Gastrocnemius medialis (tissue), 4 donors: Measurements from ENCODE around the gene TMEM176B. TPM values are rescaled to one million over a fixed set of nuclear protein-coding genes. Genes with fewer than 3 reads are reported as not detected.
"Not testable (repeated sequence)": the region's sequence is repeated elsewhere in the genome, so short reads cannot be mapped to it uniquely, and the experiment has no call there.

Experiments used
- ATAC-seq, 2 donors: fragments of 150-250 bp; one replicate each; pipeline ENCODE4 v1.9.1; 2016
- DNase-seq, 2 donors: peaks; one replicate each; pipeline ENCODE4 v3.0.0-alpha.2; 2019
- H3K27ac ChIP-seq, 4 donors: fragments of 200-600 bp; sonication (generic); 1 replicate in 1 of 4; 2 replicates in 3 of 4; pipeline ENCODE4 v1.5.1; 2016 to 2018; ENCODE audit warnings: mild to moderate bottlenecking in 2 of 4, moderate library complexity in 1 of 4
- H3K27me3 ChIP-seq, 3 donors: fragments of 200-600 bp; sonication (generic) in 2 of 3; 1 replicate in 1 of 3; 2 replicates in 2 of 3; pipeline versions ENCODE4 v1.5.1 to v1.6.0; 2016 to 2019; ENCODE audit warnings: mild to moderate bottlenecking in 1 of 3, moderate library complexity in 1 of 3
- H3K36me3 ChIP-seq, 2 donors: fragments of 200-600 bp; sonication (generic) in 1 of 2; one replicate each; pipeline ENCODE4 v1.5.1; 2017 to 2018
- H3K4me1 ChIP-seq, 2 donors: fragments of 200-600 bp; sonication (generic) in 1 of 2; one replicate each; pipeline ENCODE4 v1.5.1; 2016 to 2017; ENCODE audit warnings: mild to moderate bottlenecking in 2 of 2
- H3K4me3 ChIP-seq, 4 donors: fragments of 200-600 bp; sonication (generic) in 3 of 4; 1 replicate in 1 of 4; 2 replicates in 3 of 4; pipeline ENCODE4 v1.5.1; 2016 to 2019; ENCODE audit warnings: mild to moderate bottlenecking in 2 of 4
- H3K9me3 ChIP-seq, 3 donors: fragments of 200-600 bp; sonication (generic) in 2 of 3; 1 replicate in 1 of 3; 2 replicates in 2 of 3; pipeline ENCODE4 v1.5.1; 2016 to 2019
- POLR2A ChIP-seq, 2 donors: fragments of 450-650 bp; IDR thresholded peaks; one replicate each; pipeline ENCODE4 v1.6.1; 2017; ENCODE audit warnings: antibody characterized with exemption in 2 of 2, mild to moderate bottlenecking in 2 of 2, moderate library complexity in 2 of 2
- in situ Hi-C, 4 donors: fragments of 200-750 bp; cut with MboI; loops; one replicate each; pipeline versions ENCODE4 v1.15.0 to v1.8.0; 2017; ENCODE audit warnings: low sequenced_read_pairs in 4 of 4
- intact Hi-C: fragments of 100-400 bp; cut with DNase I; formaldehyde crosslinking; loops from one replicate; pipeline ENCODE4 v1.15.1; 2023; ENCODE audit warnings: low total_unique reads
- total RNA-seq, 4 donors: library from RNA; depleted of rRNA; stranded (reverse); fragments of >200 nt; gene quantifications; one replicate each; pipeline versions ENCODE4 v1.1.0 to v1.2.3, GENCODE V29; 2016
- TF ChIP-seq, protein P1 (sequence below), 5 experiments: fragments of 450-650 bp in 3 of 5; fragments of 200-600 bp in 2 of 5; sonication (generic) in 2 of 5; IDR thresholded peaks in 4 of 5; conservative IDR thresholded peaks in 1 of 5; 1 replicate in 4 of 5; 2 replicates in 1 of 5; pipeline ENCODE4 v1.5.1; 2016 to 2019; ENCODE audit warnings: antibody characterized with exemption in 5 of 5, mild to moderate bottlenecking in 3 of 5, moderate library complexity in 3 of 5

Gene TMEM176B
- total RNA-seq, 4 donors from 2014 or later = 5.8 to 9.6 (median 7.6) TPM

DNA sequence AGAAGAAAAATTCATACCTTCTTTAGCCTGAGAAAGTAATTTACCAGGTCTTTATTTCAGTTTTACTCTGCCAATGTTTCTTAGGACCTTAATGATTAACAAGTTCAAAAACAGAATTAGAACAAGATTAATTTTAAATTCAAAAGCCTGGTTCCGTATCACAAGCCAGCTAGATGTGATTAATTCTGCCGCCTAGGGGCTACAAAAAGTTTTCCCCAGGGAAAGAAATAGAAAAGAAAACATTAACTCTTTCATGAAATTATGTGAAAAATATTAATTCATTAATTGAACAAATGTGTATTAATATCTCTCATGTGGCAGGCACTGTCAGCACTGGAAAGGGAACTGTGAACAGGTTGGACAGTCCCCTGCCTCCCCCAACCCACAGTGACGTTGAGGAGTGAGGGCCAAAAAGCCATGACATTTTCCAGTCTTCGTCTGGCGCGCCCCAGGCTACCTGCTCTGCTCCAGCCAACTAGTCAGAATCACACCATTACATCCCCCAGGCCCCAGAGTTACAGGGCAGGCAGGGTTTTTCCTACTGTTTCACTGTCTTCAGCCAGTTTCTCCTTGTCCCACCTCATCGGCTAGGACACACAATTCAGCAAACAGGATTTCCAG lies 20.5 kb upstream of the TMEM176B start:
- DNase-seq (no peak), ATAC-seq (no peak)
- Histone ChIP-seq H3K27ac (no peak overlapping the region), H3K4me3 (no peak overlapping the region), H3K4me1 (no peaks in the 10 kb centered on the region), H3K9me3 (no peaks in the 10 kb centered on the region), H3K27me3 (peaks cover 0 to 3% (median 0%) of the 10 kb centered on the region in 3 donors), H3K36me3 (no peaks in the 10 kb centered on the region)
- intact Hi-C loops = no loop called here
- in situ Hi-C loops = no loop called here
- TF ChIP-seq, protein P1, sequence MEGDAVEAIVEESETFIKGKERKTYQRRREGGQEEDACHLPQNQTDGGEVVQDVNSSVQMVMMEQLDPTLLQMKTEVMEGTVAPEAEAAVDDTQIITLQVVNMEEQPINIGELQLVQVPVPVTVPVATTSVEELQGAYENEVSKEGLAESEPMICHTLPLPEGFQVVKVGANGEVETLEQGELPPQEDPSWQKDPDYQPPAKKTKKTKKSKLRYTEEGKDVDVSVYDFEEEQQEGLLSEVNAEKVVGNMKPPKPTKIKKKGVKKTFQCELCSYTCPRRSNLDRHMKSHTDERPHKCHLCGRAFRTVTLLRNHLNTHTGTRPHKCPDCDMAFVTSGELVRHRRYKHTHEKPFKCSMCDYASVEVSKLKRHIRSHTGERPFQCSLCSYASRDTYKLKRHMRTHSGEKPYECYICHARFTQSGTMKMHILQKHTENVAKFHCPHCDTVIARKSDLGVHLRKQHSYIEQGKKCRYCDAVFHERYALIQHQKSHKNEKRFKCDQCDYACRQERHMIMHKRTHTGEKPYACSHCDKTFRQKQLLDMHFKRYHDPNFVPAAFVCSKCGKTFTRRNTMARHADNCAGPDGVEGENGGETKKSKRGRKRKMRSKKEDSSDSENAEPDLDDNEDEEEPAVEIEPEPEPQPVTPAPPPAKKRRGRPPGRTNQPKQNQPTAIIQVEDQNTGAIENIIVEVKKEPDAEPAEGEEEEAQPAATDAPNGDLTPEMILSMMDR (IDR thresholded peaks at IDR 0.05 in 4 of 5, conservative IDR thresholded peaks at IDR 0.05 in 1 of 5) = no peak
- TF ChIP-seq POLR2A (IDR thresholded peaks at IDR 0.05) = no peak

DNA sequence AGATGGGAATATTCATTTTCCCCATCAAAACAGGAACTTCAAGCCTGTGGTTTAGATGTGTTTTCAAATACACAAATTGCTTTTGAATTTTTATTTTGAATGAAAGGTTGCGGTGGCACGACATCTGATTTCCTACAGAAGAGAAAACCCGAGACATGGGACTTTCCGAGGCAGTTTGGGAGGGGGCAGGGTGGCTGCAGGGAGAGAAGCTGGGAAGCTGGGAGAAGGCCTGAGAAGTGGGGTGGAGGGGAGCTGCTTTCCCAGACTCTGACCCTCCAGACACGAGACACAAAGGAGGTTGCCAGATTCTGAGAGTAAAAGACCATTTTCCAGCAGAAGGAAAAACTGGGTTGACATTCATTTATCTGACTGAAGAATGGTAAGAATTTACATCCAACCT lies 20.0 kb upstream of the TMEM176B start:
- H3K9me3 ChIP-seq = no peaks in the 10 kb centered on the region
- in situ Hi-C loops (no loop called here), intact Hi-C loops (no loop called here)
- H3K4me1 ChIP-seq = no peaks in the 10 kb centered on the region
- H3K4me3 ChIP-seq = no peak overlapping the region
- ATAC-seq = no peak
- no peak overlapping the region for H3K27ac ChIP-seq
- DNase-seq = no peak
- H3K27me3 ChIP-seq = peaks cover 0 to 3% (median 0%) of the 10 kb centered on the region in 3 donors
- H3K36me3 ChIP-seq = no peaks in the 10 kb centered on the region
- TF ChIP-seq, protein P1 (IDR thresholded peaks at IDR 0.05 in 4 of 5, conservative IDR thresholded peaks at IDR 0.05 in 1 of 5) = no peak
- TF ChIP-seq POLR2A (IDR thresholded peaks at IDR 0.05) = no peak

DNA sequence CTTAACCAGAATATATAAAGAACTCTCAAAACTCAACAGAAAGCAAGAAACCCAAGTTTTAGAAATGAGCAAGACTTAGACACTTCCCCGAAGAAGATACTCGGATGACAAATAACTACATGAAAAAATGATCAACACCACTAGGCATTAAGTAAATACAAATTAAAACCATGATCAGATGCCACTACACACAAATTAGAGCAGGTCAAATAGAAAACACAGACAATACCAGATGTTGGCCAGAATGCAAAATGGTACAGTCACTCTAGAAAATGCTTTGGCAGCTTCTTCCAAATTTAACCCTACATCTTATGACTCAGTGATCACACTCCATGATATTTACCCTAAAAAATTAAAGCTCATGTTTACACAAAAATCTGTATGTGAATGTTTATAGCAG lies 18.8 kb upstream of the TMEM176B start:
- TF ChIP-seq, protein P1 (IDR thresholded peaks at IDR 0.05 in 4 of 5, conservative IDR thresholded peaks at IDR 0.05 in 1 of 5) = no peak
- Histone ChIP-seq H3K4me1 (no peaks in the 10 kb centered on the region), H3K4me3 (no peak overlapping the region), H3K27ac (no peak overlapping the region), H3K9me3 (no peaks in the 10 kb centered on the region), H3K27me3 (peaks cover 0 to 3% (median 0%) of the 10 kb centered on the region in 3 donors), H3K36me3 (no peaks in the 10 kb centered on the region)
- intact Hi-C loops (no loop called here), in situ Hi-C loops (no loop called here)
- no peak for ATAC-seq
- DNase-seq = no peak

DNA sequence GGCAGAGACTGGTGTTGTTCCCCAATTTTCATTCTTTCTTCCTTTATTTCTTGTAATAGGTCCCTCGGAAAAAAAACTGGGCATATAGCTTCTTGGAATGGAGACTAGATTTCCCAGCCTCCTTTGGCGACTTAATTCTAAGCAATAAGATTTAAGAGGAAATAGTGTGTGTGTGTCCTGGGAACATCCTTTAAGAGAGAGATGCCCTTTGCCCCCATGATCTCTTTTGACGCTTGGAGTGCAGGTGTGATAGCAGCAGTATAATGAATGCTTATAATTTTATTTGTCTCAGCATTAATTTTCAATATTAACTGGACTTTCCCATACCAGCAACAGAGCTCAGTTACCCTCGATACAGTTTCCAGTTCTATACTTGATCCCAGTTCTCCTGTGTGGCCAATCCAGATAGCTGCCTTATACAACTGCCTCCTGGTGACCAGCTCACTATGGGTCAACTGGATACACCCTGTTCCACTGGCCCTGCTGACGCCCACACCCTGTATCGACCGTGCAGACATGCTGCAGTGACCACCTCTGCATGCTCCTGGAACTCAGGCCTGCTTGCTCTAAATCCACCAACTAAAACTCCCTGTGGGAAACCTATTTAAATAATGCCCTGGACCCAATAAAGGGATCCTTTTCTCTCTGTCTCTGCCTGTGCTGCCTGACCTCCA lies 14.3 kb upstream of the TMEM176B start:
- intact Hi-C loops (no loop called here), in situ Hi-C loops (no loop called here)
- no peak overlapping the region for H3K4me3 ChIP-seq

DNA sequence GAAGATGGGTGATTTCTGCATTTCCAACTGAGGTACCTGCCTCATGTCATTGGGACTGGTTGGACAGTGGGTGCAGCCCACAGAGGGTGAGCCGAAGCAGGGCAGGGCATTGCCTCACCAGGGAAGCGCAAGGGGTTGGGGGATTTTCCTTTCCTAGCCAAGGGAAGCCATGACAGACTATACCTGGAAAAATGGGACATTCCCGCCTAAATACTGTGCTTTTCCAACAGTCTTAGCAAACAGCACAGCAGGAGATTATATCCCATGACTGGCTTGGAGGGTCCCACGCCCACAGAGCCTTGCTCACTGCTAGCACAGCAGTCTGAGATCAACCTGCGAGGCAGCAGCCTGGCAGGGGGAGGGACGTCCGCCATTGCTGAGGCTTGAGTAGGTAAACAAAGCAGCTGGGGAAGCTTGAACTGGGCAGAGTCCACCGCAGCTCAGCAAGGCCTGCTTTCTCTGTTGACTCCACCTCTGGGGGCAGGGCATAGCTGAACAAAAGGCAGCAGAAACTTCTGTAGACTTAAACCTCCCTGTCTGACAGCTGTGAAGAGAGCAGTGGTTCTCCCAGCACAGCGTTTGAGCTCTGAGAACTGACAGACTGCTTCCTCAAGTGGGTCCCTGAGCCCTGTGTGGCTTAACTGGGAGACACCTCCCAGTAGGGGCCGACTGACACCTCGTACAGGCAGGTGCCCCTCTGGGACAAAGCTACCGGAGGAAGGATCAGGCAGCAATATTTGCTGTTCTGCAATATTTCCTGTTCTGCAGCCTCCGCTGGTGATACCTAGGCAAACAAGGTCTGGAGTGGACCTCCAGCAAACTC lies 7.7 kb upstream of the TMEM176B start:
- DNase-seq, in situ Hi-C loops, H3K4me3 ChIP-seq, H3K27me3 ChIP-seq, H3K9me3 ChIP-seq, intact Hi-C loops, H3K27ac ChIP-seq, H3K36me3 ChIP-seq, ATAC-seq, H3K4me1 ChIP-seq: not testable (repeated sequence)

More for the DNA sequence above, 14.3 kb upstream of the TMEM176B start:
- no peaks in the 10 kb centered on the region for H3K4me1 ChIP-seq
- no peaks in the 10 kb centered on the region for H3K9me3 ChIP-seq
- ATAC-seq (no peak), DNase-seq (no peak)
- no peak for TF ChIP-seq POLR2A (IDR thresholded peaks at IDR 0.05)
- TF ChIP-seq, protein P1 (IDR thresholded peaks at IDR 0.05 in 4 of 5, conservative IDR thresholded peaks at IDR 0.05 in 1 of 5) = no peak
- H3K36me3 ChIP-seq = no peaks in the 10 kb centered on the region
- H3K27me3 ChIP-seq = peaks cover 0 to 3% (median 0%) of the 10 kb centered on the region in 3 donors
- no peak overlapping the region for H3K27ac ChIP-seq
